ENCODE results near the gene FBN3.
"Not testable (repeated sequence)": the region's sequence is repeated elsewhere in the genome, so short reads cannot be mapped to it uniquely, and the experiment has no call there.

The FBN3 gene

GRCh38 chr19:8056533-8056932, 92.9 kb downstream of the FBN3 start:
- DNase-seq = no peak

GRCh38 chr19:8054169-8054568, 95.2 kb downstream of the FBN3 start:
- DNase-seq = no peak

GRCh38 chr19:8052464-8052859, 96.9 kb downstream of the FBN3 start, which contains the start of gene CCL25:
Gene CCL25 (plus strand): TSS chr19:8052760. CDS start chr19:8053050, 290 bp downstream.
- no peak for DNase-seq

- DNase-seq = peak; percentile 99
Observed at GRCh38 chr19:8050274-8051096, 98.9 kb downstream of the FBN3 start.

- DNase-seq = no peak
Observed at GRCh38 chr19:8046569-8047165, 102.7 kb downstream of the FBN3 start.

GRCh38 chr19:8045872-8046568, 103.4 kb downstream of the FBN3 start:
- no peak for DNase-seq

GRCh38 chr19:8044018-8044417, 105.4 kb downstream of the FBN3 start:
- DNase-seq = peak; percentile 15 to 65

GRCh38 chr19:8042900-8043299, 106.5 kb downstream of the FBN3 start:
- no peak for DNase-seq

GRCh38 chr19:8041531-8041931, 107.9 kb downstream of the FBN3 start:
- DNase-seq = peak; percentile 48 to 79

- DNase-seq = no peak
Observed at GRCh38 chr19:8039231-8039630, 110.2 kb downstream of the FBN3 start.

GRCh38 chr19:8038815-8039214, 110.6 kb downstream of the FBN3 start:
- no peak for DNase-seq

- DNase-seq = no peak
Observed at GRCh38 chr19:8036434-8037099, 112.8 kb downstream of the FBN3 start.

- DNase-seq = no peak
Observed at GRCh38 chr19:8034178-8034525, 115.2 kb downstream of the FBN3 start.

GRCh38 chr19:8033287-8034177, 115.9 kb downstream of the FBN3 start:
- not testable (repeated sequence) for DNase-seq

- DNase-seq = no peak
Observed at GRCh38 chr19:8030960-8031359, 118.4 kb downstream of the FBN3 start.

- no peak for DNase-seq
Observed at GRCh38 chr19:8028951-8029491, 120.4 kb downstream of the FBN3 start.

- no peak for DNase-seq
Observed at GRCh38 chr19:8025316-8025715, 124.1 kb downstream of the FBN3 start.

GRCh38 chr19:8024256-8024655, 125.1 kb downstream of the FBN3 start:
- DNase-seq = not testable (repeated sequence)

GRCh38 chr19:8023371-8023770, 126.0 kb downstream of the FBN3 start:
- no peak for DNase-seq

- DNase-seq = no peak
Observed at GRCh38 chr19:8022275-8022674, 127.1 kb downstream of the FBN3 start.

- no peak for DNase-seq
Observed at GRCh38 chr19:8021374-8021773, 128.0 kb downstream of the FBN3 start.

GRCh38 chr19:8020681-8021080, 128.7 kb downstream of the FBN3 start:
- DNase-seq = no peak
